KOPT-K1 (cell line): Measurements from ENCODE around the gene TMEM129.

Source experiments
- H3K27ac ChIP-seq: fragments of 200-600 bp; sonication (generic); 2 replicates; pipeline ENCODE4 v1.5.1; 2016; ENCODE audit warnings: antibody characterized with exemption, mild to moderate bottlenecking, low read depth, low read length; ENCODE audit not compliant: poor library complexity, severe bottlenecking
- H3K36me3 ChIP-seq: fragments of 200-600 bp; sonication (generic); 2 replicates; pipeline ENCODE4 v1.5.1; 2017; ENCODE audit warnings: antibody characterized with exemption, mild to moderate bottlenecking, low read length, moderate library complexity; ENCODE audit not compliant: insufficient read depth
- H3K9me3 ChIP-seq: fragments of 200-600 bp; sonication (generic); 2 replicates; pipeline ENCODE4 v1.5.1; 2017; ENCODE audit warnings: antibody characterized with exemption, low read length, mild to moderate bottlenecking; ENCODE audit not compliant: insufficient read depth, poor library complexity, severe bottlenecking

The TMEM129 gene

DNA sequence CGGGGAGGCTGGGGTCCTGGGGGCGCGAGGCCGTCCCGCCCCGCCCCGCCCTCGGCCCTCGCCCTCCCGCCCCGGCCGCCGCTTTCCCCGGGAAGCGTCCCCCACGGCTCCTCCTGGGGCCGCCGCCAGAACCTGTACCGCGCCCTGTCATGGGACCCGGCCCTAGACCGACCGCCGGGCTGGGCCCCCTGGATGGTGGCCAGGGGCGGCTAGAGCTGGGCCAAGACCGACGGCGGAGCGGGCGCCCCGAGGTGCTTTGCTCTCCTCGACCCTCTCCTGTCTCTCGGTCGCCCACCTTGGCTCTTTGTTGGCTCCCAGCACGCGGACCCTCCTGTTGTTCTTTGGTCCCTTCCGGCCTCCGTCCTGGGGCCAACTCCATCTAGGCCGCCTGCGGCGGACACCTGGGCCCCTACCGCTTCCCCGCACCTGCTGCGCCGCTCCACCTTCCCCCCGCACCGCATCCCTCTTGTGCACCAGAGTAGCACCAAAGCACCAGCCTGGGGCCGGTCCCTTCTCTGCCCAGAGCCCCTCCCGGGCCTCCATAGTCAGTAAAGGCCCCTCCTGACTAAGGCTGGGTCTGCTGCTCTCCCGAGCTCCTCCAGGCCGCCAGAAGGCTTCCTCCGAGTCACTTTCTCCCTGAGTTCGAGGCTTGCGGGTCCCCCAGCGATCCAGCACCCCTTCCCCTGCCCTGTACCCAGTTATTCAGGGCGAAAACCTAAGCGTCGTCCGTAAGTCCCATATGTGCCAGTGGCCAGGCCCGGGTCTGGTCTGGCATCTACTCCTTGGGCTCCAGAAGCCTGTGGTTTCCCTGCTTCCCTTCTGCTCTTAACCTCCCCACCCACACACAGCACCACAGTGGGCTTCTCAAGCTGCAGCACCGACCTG is 785 bp upstream of the TMEM129 start:
- Histone ChIP-seq H3K36me3 (peaks cover 70% of the 10 kb centered on the region), H3K27ac (peak overlapping the region; percentile 94), H3K9me3 (no peaks in the 10 kb centered on the region)

GRCh38 chr4:1720163-1720983 is 750 bp downstream of the TMEM129 start:
- Histone ChIP-seq H3K9me3 (no peaks in the 10 kb centered on the region), H3K27ac (peak overlapping the region; percentile 79), H3K36me3 (peaks cover 70% of the 10 kb centered on the region)

GRCh38 chr4:1718095-1718850 is 2.9 kb downstream of the TMEM129 start:
- peaks cover 67% of the 10 kb centered on the region for H3K36me3 ChIP-seq
- no peak overlapping the region for H3K27ac ChIP-seq
- no peaks in the 10 kb centered on the region for H3K9me3 ChIP-seq

- Histone ChIP-seq H3K27ac (no peak overlapping the region), H3K36me3 (peaks cover 58% of the 10 kb centered on the region), H3K9me3 (no peaks in the 10 kb centered on the region)
Observed at GRCh38 chr4:1717129-1718094, 3.7 kb downstream of the TMEM129 start.

DNA sequence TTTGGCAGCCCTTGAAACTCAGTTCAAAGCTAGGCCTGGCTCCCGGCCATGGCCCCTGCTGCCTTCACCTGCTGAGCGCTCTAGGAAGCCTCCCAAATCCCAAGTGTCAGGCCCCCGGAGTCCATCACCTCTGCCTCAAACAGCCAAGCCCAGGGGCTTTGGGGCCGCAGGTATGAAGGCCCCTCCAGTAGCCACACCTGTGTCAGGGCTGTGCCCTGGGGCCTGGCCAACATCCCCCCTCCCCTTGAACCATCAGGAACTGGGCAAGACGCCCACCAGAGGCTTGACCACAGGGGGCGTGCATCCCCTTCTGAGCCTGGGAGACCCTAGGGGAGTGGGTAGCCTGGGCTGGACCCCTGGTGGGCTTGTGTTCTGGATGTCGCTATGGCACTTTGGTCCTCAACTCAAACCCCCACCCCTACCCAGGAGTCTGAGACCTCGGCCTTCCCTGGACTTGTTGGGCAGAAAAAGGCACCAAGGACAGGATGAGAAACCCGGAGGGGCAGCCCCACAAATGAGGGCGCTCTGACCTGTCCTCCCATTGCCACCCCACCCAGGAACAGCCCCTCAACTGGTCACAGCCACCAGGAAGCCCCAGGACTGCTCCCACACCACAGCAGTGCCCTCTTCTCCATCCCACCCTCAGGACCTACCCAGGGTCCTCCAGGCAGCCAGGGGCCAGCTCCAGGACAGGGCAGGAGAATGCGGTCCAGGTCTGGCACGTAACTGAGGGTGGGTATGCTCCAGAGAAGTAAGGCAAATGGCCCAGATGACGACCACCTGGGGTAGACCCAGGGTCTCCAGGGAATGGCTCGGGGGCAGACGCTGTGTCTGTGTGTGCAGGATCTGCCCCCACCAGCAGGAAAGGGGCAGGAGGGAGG is 4.8 kb downstream of the TMEM129 start:
- peaks cover 57% of the 10 kb centered on the region for H3K36me3 ChIP-seq
- peak overlapping the region; percentile 16 for H3K27ac ChIP-seq
- H3K9me3 ChIP-seq, result no peaks in the 10 kb centered on the region

- Histone ChIP-seq H3K36me3 (peaks cover 64% of the 10 kb centered on the region), H3K9me3 (no peaks in the 10 kb centered on the region), H3K27ac (no peak overlapping the region)
Observed at GRCh38 chr4:1715002-1715758, 5.9 kb downstream of the TMEM129 start.

DNA sequence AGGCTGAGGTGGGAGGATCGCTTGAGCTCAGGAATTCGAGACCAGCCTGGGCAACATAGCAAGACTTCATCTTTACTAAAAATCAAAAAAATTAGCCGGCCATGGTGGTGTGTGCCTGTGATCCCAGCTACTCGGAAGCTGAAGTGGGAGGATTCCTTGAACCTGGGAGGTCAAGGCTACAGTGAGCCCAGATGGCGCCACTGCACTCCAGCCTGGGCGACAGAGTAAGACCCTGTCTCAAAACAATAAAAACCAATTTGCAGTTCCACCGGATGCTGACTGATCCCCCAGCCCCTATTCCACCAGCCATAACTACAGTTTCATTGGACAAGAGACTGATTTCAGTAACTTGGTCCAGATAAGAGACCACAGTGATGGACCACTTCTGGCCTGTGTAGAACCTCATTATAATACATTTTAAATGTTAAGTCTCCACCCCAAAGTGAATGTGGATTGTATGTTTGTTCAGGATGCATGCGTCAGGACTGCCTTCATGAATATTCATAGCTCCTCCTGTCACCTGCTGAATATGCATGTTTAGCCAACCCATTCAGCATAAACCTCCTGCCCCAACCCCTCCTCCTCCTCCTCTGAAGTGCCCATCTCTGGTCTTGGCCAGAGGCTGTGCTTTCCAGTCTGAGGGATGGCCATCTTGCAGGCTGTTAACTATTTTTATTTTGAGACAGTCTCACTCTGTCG is 6.7 kb downstream of the TMEM129 start:
- Histone ChIP-seq H3K27ac (peak overlapping the region; percentile 100), H3K36me3 (peaks cover 71% of the 10 kb centered on the region), H3K9me3 (no peaks in the 10 kb centered on the region)

- H3K36me3 ChIP-seq, result peaks cover 73% of the 10 kb centered on the region
- no peaks in the 10 kb centered on the region for H3K9me3 ChIP-seq
- peak overlapping the region; percentile 100 for H3K27ac ChIP-seq
Observed at GRCh38 chr4:1713003-1713851, 7.9 kb downstream of the TMEM129 start.

- Histone ChIP-seq H3K36me3 (peaks cover 73% of the 10 kb centered on the region), H3K9me3 (no peaks in the 10 kb centered on the region), H3K27ac (peak within 1 kb of the TSS; percentile 100)
Observed at GRCh38 chr4:1712216-1713002, 8.7 kb downstream of the TMEM129 start, which contains the start of gene SLBP. SLBP (minus strand) TSS chr4:1712319; CDS start chr4:1712188, 131 bp downstream.

DNA sequence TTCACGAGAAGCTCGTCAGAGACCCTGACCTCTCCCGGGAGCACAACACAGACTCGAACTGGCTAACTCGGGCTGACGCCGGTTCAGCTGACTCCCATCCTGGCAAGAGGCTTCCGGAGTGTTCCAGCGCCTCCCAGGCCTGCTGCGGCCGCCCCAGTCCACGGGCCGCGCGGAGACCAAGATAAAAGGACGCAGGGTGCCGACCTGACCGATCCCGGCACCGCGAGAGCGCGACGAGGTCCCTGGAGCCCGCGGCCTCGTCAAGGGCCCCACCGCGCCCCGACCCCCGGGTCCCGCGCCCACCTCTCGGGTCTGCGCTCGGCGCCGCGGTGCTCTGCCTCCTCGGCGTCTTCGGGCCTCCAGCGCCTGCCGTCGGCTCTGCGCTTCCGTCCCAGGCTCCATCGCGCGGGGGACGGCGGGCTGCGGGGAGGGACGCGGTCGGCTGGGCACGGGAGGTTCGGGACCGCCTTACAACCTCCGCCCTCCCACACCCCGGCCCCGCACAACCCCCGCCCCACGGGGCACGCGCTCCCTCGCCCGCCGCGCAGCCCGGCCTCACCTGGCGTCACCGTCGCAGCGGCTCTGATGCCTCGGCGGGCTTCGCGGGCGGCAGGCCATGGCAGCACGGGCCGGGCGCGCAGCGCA is 9.4 kb downstream of the TMEM129 start:
- H3K27ac ChIP-seq, result peak overlapping the region; percentile 100
- no peaks in the 10 kb centered on the region for H3K9me3 ChIP-seq
- peaks cover 68% of the 10 kb centered on the region for H3K36me3 ChIP-seq
